HEK293 (cell line): ENCODE measurements around the gene ITPR2.

Experiments used
- ATF2 ChIP-seq: fragments of 450-650 bp; formaldehyde crosslinking; IDR thresholded peaks from 2 replicates; pipeline ENCODE4 v1.5.1; 2016; ENCODE audit warnings: missing biosample characterization, missing genetic modification characterization, low read depth
- BCL11B ChIP-seq: fragments of 450-650 bp; formaldehyde crosslinking; IDR thresholded peaks from 2 replicates; pipeline ENCODE4 v1.5.1; 2016; ENCODE audit warnings: low read depth, missing biosample characterization, missing genetic modification characterization
- CTCF ChIP-seq: fragments of 450-650 bp; formaldehyde crosslinking; IDR thresholded peaks from 2 replicates; pipeline ENCODE4 v1.5.1; 2016; ENCODE audit warnings: missing biosample characterization, missing genetic modification characterization
- GLIS2 ChIP-seq: fragments of 450-650 bp; formaldehyde crosslinking; IDR thresholded peaks from 2 replicates; pipeline ENCODE4 v1.5.1; 2016; ENCODE audit warnings: missing biosample characterization, missing genetic modification characterization
- KLF1 ChIP-seq: fragments of 450-650 bp; formaldehyde crosslinking; IDR thresholded peaks from 2 replicates; pipeline ENCODE4 v1.5.1; 2016; ENCODE audit warnings: missing biosample characterization, missing genetic modification characterization
- MZF1 ChIP-seq: fragments of 450-650 bp; formaldehyde crosslinking; IDR thresholded peaks from 2 replicates; pipeline ENCODE4 v1.5.1; 2017; ENCODE audit warnings: missing biosample characterization, missing genetic modification characterization, borderline replicate concordance
- ZBTB21 ChIP-seq: fragments of 450-650 bp; formaldehyde crosslinking; IDR thresholded peaks from 2 replicates; pipeline ENCODE4 v1.5.1; 2017; ENCODE audit warnings: missing biosample characterization, missing genetic modification characterization
- ZBTB8A ChIP-seq: fragments of 450-650 bp; formaldehyde crosslinking; IDR thresholded peaks from 2 replicates; pipeline ENCODE4 v1.5.1; 2016; ENCODE audit warnings: missing biosample characterization, missing genetic modification characterization
- ZFP69B ChIP-seq: fragments of 450-650 bp; formaldehyde crosslinking; IDR thresholded peaks from 2 replicates; pipeline ENCODE4 v1.5.1; 2016; ENCODE audit warnings: missing biosample characterization, missing genetic modification characterization
- ZNF175 ChIP-seq: fragments of 450-650 bp; formaldehyde crosslinking; IDR thresholded peaks from 2 replicates; pipeline ENCODE4 v1.5.1; 2016; ENCODE audit warnings: missing biosample characterization, missing genetic modification characterization
- ZNF202 ChIP-seq: fragments of 450-650 bp; formaldehyde crosslinking; IDR thresholded peaks from 2 replicates; pipeline ENCODE4 v1.5.1; 2016; ENCODE audit warnings: missing biosample characterization, missing genetic modification characterization, borderline replicate concordance
- ZNF274 ChIP-seq, 2 experiments: fragments of 200-500 bp in 1 of 2; fragments of 450-650 bp in 1 of 2; sonication (Bioruptor generic) in 1 of 2; formaldehyde crosslinking in 1 of 2; IDR thresholded peaks; 2 replicates each; pipeline versions ENCODE4 v1.5.1 to v1.6.1; 2014 to 2016; ENCODE audit warnings: borderline replicate concordance in 1 of 2, inconsistent platforms in 1 of 2, low read length in 1 of 2, missing biosample characterization in 1 of 2, missing genetic modification characterization in 1 of 2
- ZNF280C ChIP-seq: fragments of 450-650 bp; formaldehyde crosslinking; IDR thresholded peaks from 2 replicates; pipeline ENCODE4 v1.5.1; 2016; ENCODE audit warnings: missing biosample characterization, missing genetic modification characterization
- ZSCAN30 ChIP-seq: fragments of 450-650 bp; IDR thresholded peaks from 2 replicates; pipeline ENCODE4 v1.5.1; 2018; ENCODE audit warnings: missing biosample characterization, mild to moderate bottlenecking, missing genetic modification characterization, moderate library complexity

GRCh38 chr12:26629864-26630263, 203.1 kb downstream of the ITPR2 start:
- 0 out of 2 replicates have a peak, but pooled peaks have one; percentile 12 for TF ChIP-seq CTCF
- no peak for TF ChIP-seq ZNF274 (IDR thresholded peaks at IDR 0.05; ENCODE audit: low read length)
- TF ChIP-seq ZNF274 (tag by site-specific recombination; IDR thresholded peaks at IDR 0.05; ENCODE audit: borderline replicate concordance): no peak
- TF ChIP-seq MZF1 (tag by site-specific recombination): no peak
- no peak for TF ChIP-seq ZBTB8A
- TF ChIP-seq ZNF280C: no peak
- TF ChIP-seq ZNF175 (tag by site-specific recombination): no peak
- no peak for TF ChIP-seq ZNF202 (tag by site-specific recombination)
- no peak for TF ChIP-seq KLF1 (tag by site-specific recombination)
- no peak for TF ChIP-seq ZBTB21 (tag by site-specific recombination)
- no peak for TF ChIP-seq ZFP69B (tag by site-specific recombination)
- TF ChIP-seq GLIS2 (tag by site-specific recombination): no peak
- TF ChIP-seq BCL11B: no peak
- no peak for TF ChIP-seq ZSCAN30
- TF ChIP-seq ATF2 (tag by site-specific recombination): no peak
